ENCODE data around the gene FASTKD1. TPM values are rescaled to one million over a fixed set of nuclear protein-coding genes. Genes with fewer than 3 reads are reported as not detected.
A peak's percentile ranks its signal among the peaks of the same experiment; 100 is the strongest.
"Not testable (repeated sequence)": the region's sequence is repeated elsewhere in the genome, so short reads cannot be mapped to it uniquely, and the experiment has no call there.

FASTKD1 gene
- total RNA-seq, 1 experiment from 2014 or later = 37.6 TPM

DNA sequence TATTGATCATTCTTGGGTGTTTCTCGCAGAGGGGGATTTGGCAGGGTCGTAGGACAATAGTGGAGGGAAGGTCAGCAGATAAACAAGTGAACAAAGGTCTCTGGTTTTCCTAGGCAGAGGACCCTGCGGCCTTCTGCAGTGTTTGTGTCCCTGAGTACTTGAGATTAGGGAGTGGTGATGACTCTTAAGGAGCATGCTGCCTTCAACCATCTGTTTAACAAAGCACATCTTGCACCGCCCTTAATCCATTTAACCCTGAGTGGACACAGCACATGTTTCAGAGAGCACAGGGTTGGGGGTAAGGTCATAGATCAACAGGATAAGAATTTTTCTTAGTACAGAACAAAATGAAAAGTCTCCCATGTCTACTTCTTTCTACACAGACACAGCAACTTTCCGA is 874 bp upstream of the FASTKD1 start:
- CTCF ChIA-PET = interaction anchor here (0.6 kb wide), 1 partner anchor 84 kb away, joined by 4 read pairs; no protein-coding TSS in a partner anchor
- intact Hi-C loops (cut with micrococcal nuclease); POLR2A ChIA-PET: not testable (repeated sequence)

DNA sequence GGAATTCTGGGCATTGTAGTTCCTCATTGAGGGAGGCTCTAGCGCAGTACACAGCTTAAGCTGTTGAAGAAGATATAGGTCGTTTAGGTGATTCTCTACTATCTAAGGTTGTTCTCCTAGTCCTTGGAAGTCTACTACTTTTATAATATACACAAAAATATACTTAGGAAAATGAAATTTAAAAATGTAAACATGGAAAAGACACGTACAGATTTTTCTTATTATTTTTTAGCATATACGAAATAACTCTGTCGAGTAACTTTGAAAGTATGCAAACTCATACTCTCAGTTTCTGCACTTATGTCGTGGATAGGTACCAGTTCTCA is 272 bp upstream of the FASTKD1 start:
- ChIA-PET CTCF (no interaction called here), POLR2A (interaction anchor here (2.3 kb wide), 1 partner anchor 11 kb away, joined by 9 read pairs; no protein-coding TSS in a partner anchor)

More for the DNA sequence above, 874 bp upstream of the FASTKD1 start:
- ATAC-seq; BruUV-seq (replicated peaks); H3K36me3 ChIP-seq (ENCODE audit: control insufficient read depth in 1 of 2, insufficient read depth in 2 of 2, low read length in 2 of 2); H2AFZ ChIP-seq (ENCODE audit: low read depth, low read length, poor library complexity, severe bottlenecking); H3K9ac ChIP-seq (ENCODE audit: low read length); H3K27ac ChIP-seq (ENCODE audit: low read depth, low read length); H3K9me3 ChIP-seq (ENCODE audit: control insufficient read depth in 1 of 2, insufficient read depth in 1 of 2, low read depth in 1 of 2, low read length in 2 of 2); H3K9me2 ChIP-seq (ENCODE audit: insufficient read depth); H3K4me2 ChIP-seq (ENCODE audit: low read length); RAD21 ChIA-PET (ENCODE audit: low non-redundant PET in 1 of 2, low total read pairs in 2 of 2, uncharacterized antibody in 2 of 2, unreplicated experiment in 2 of 2); H3K27me3 ChIP-seq (ENCODE audit: insufficient read depth, low read length); H4K20me1 ChIP-seq (ENCODE audit: insufficient read depth); H3K4me3 ChIP-seq (replicated peaks in 1 of 2; ENCODE audit: low read depth in 1 of 2, low read length in 2 of 2); DNase-seq (ENCODE audit: low read depth, low spot score): not testable (repeated sequence)
- peaks cover 0 to 15% of the 10 kb centered on the region in 2 experiments; a peak in 3 of 4 replicates for H3K4me1 ChIP-seq (ENCODE audit: control insufficient read depth in 1 of 2, insufficient read depth in 2 of 2, low read length in 2 of 2)
- peaks cover 39% of the 10 kb centered on the region for H3K79me2 ChIP-seq (ENCODE audit: insufficient read depth, low read length)

More for the DNA sequence above, 272 bp upstream of the FASTKD1 start:
- Histone ChIP-seq H3K27me3 (ENCODE audit: insufficient read depth, low read length) (no peaks in the 10 kb centered on the region), H3K27ac (ENCODE audit: low read depth, low read length) (no peak overlapping the region), H4K20me1 (ENCODE audit: insufficient read depth) (no peaks in the 10 kb centered on the region), H3K79me2 (ENCODE audit: insufficient read depth, low read length) (peaks cover 45% of the 10 kb centered on the region), H3K4me3 (replicated peaks in 1 of 2; ENCODE audit: low read depth in 1 of 2, low read length in 2 of 2) (peak overlapping the region; percentile 85 to 89), H3K4me2 (ENCODE audit: low read length) (peak overlapping the region; percentile 93), H3K4me1 (ENCODE audit: control insufficient read depth in 1 of 2, insufficient read depth in 2 of 2, low read length in 2 of 2) (peaks cover 0 to 15% of the 10 kb centered on the region in 2 experiments; a peak in 3 of 4 replicates), H3K36me3 (ENCODE audit: control insufficient read depth in 1 of 2, insufficient read depth in 2 of 2, low read length in 2 of 2) (no peaks in the 10 kb centered on the region), H3K9ac (ENCODE audit: low read length) (no peak overlapping the region), H3K9me3 (ENCODE audit: control insufficient read depth in 1 of 2, insufficient read depth in 1 of 2, low read depth in 1 of 2, low read length in 2 of 2) (no peaks in the 10 kb centered on the region), H3K9me2 (ENCODE audit: insufficient read depth) (no peaks in the 10 kb centered on the region), H2AFZ (ENCODE audit: low read depth, low read length, poor library complexity, severe bottlenecking) (peak overlapping the region; percentile 95)
- DNase-seq (ENCODE audit: low read depth, low spot score) = no peak
- no peak for ATAC-seq
- BruUV-seq (replicated peaks) = no TSS peak
- intact Hi-C loops (cut with micrococcal nuclease) = loop anchor here (1.0 kb wide), 1 partner anchor 10 kb away; the partner anchor contains the start of gene PPIG
- RAD21 ChIA-PET (ENCODE audit: low non-redundant PET in 1 of 2, low total read pairs in 2 of 2, uncharacterized antibody in 2 of 2, unreplicated experiment in 2 of 2) = no interaction called here
- TF ChIP-seq SIN3A (IDR thresholded peaks at IDR 0.05; ENCODE audit: low read depth) (peak; percentile 54), SRF (IDR thresholded peaks at IDR 0.05; ENCODE audit: low read depth) (0 out of 2 replicates have a peak, but pooled peaks have one; percentile 36), CBX3 (IDR thresholded peaks at IDR 0.05; ENCODE audit: low read depth) (peak; percentile 9; the same call in 1 of the 2 replicates), FOSL1 (IDR thresholded peaks at IDR 0.05; ENCODE audit: low read depth) (no peak)

Measured in HCT116 (cell line).